Keratinocyte (primary cell): ENCODE data around the gene THRAP3. TPM values are rescaled to one million over a fixed set of nuclear protein-coding genes. Genes with fewer than 3 reads are reported as not detected.
A peak's percentile ranks its signal among the peaks of the same experiment; 100 is the strongest.

Source experiments
- DNase-seq: peaks from one replicate; pipeline ENCODE4 v3.0.0-alpha.2; 2011; ENCODE audit warnings: low read depth, missing footprints, low spot score
- FAIRE-seq: peaks from 2 replicates; lab custom pipeline; 2011; peaks lifted over from hg19 to GRCh38; lab: Jason Lieb, UNC
- H2AFZ ChIP-seq: 2 replicates; pipeline ENCODE4 v1.6.0; 2012; ENCODE audit warnings: low read length, control low read depth, inconsistent platforms; ENCODE audit not compliant: control insufficient read depth
- H3K27ac ChIP-seq: 2 replicates; pipeline ENCODE4 v1.5.1; 2011; ENCODE audit warnings: low read length; ENCODE audit not compliant: control insufficient read depth, insufficient read depth
- H3K27me3 ChIP-seq: 3 replicates; pipeline ENCODE4 v1.6.0; 2011; ENCODE audit warnings: low read length; ENCODE audit not compliant: control insufficient read depth, insufficient read depth; ENCODE audit errors: extremely low read depth
- H3K36me3 ChIP-seq, 2 experiments: 2 replicates in 1 of 2; 3 replicates in 1 of 2; pipeline ENCODE4 v1.5.1; 2011; ENCODE audit warnings: low read length in 2 of 2, mild to moderate bottlenecking in 1 of 2; ENCODE audit not compliant: control insufficient read depth in 2 of 2, insufficient read depth in 2 of 2; ENCODE audit errors: extremely low read depth in 1 of 2
- H3K4me1 ChIP-seq: 3 replicates; pipeline ENCODE4 v1.5.1; 2011; ENCODE audit warnings: low read length; ENCODE audit not compliant: control insufficient read depth, insufficient read depth; ENCODE audit errors: extremely low read depth
- H3K4me2 ChIP-seq: 3 replicates; pipeline ENCODE4 v1.6.0; 2011; ENCODE audit warnings: low read depth, low read length; ENCODE audit not compliant: control insufficient read depth, insufficient read depth; ENCODE audit errors: extremely low read depth
- H3K4me3 ChIP-seq, 3 experiments: fragments of 200-600 bp in 1 of 3; sonication (generic) in 1 of 3; 2 replicates in 2 of 3; 3 replicates in 1 of 3; pipeline ENCODE4 v1.5.1; 2011 to 2016; ENCODE audit warnings: low read length in 3 of 3, mild to moderate bottlenecking in 3 of 3, control low read depth in 2 of 3, inconsistent platforms in 1 of 3, low read depth in 1 of 3, mixed read lengths in 1 of 3, mixed run types in 1 of 3, moderate library complexity in 1 of 3; ENCODE audit not compliant: control insufficient read depth in 2 of 3, insufficient read depth in 2 of 3; ENCODE audit errors: extremely low read depth in 1 of 3
- H3K79me2 ChIP-seq: 2 replicates; pipeline ENCODE4 v1.6.0; 2012; ENCODE audit warnings: low read length; ENCODE audit not compliant: control insufficient read depth, insufficient read depth
- H3K9ac ChIP-seq: 3 replicates; pipeline ENCODE4 v1.6.0; 2011; ENCODE audit warnings: low read length; ENCODE audit not compliant: control insufficient read depth, insufficient read depth; ENCODE audit errors: extremely low read depth
- H3K9me1 ChIP-seq: 3 replicates; pipeline ENCODE4 v1.6.0; 2011; ENCODE audit warnings: low read length; ENCODE audit not compliant: control insufficient read depth, insufficient read depth; ENCODE audit errors: extremely low read depth
- H3K9me3 ChIP-seq: 2 replicates; pipeline ENCODE4 v1.5.1; 2012; ENCODE audit warnings: low read depth, low read length; ENCODE audit not compliant: control insufficient read depth
- H4K20me1 ChIP-seq: 3 replicates; pipeline ENCODE4 v1.6.0; 2011; ENCODE audit warnings: low read length; ENCODE audit not compliant: control insufficient read depth, insufficient read depth; ENCODE audit errors: extremely low read depth
- CTCF ChIP-seq, 3 experiments: IDR thresholded peaks in 1 of 3; conservative IDR thresholded peaks in 1 of 3; optimal IDR thresholded peaks in 1 of 3; 2 replicates in 2 of 3; 3 replicates in 1 of 3; pipeline versions ENCODE3 to v1.5.1; 2011; ENCODE audit warnings: low read length in 3 of 3, mild to moderate bottlenecking in 3 of 3, moderate library complexity in 2 of 3, control low read depth in 1 of 3, inconsistent platforms in 1 of 3; ENCODE audit not compliant: insufficient read depth in 2 of 3; ENCODE audit errors: extremely low read depth in 1 of 3
- EZH2 ChIP-seq: IDR thresholded peaks from one replicate; pipeline ENCODE4 v1.6.1; 2012; ENCODE audit warnings: inconsistent platforms, mild to moderate bottlenecking, low read length, moderate library complexity
- dilution Hi-C: fragments of 300-500 bp; cut with MboI; formaldehyde crosslinking; loops from one replicate; pipeline ENCODE4 v1.7.0; 2020; ENCODE audit warnings: low sequenced_read_pairs; ENCODE audit not compliant: extremely low pct_ligation_motif_present
- polyA plus RNA-seq, 5 experiments: library from polyadenylated mRNA; depleted of rRNA in 3 of 5; stranded (reverse) in 3 of 5; stranded (forward) in 1 of 5; unstranded in 1 of 5; fragments of >200 nt; gene quantifications; 1 replicate in 1 of 5; 2 replicates in 3 of 5; 3 replicates in 1 of 5; pipeline versions ENCODE4 v1.2.1 to v1.2.3, GENCODE V29; 2011 to 2012; ENCODE audit warnings: missing spikeins in 2 of 5, low read depth in 1 of 5, low replicate concordance in 1 of 5

THRAP3 gene
- polyA plus RNA-seq, 1 donor (not counting 4 experiments of a cell fraction or from before 2014, with no cell fraction given): 79.6 TPM

DNA sequence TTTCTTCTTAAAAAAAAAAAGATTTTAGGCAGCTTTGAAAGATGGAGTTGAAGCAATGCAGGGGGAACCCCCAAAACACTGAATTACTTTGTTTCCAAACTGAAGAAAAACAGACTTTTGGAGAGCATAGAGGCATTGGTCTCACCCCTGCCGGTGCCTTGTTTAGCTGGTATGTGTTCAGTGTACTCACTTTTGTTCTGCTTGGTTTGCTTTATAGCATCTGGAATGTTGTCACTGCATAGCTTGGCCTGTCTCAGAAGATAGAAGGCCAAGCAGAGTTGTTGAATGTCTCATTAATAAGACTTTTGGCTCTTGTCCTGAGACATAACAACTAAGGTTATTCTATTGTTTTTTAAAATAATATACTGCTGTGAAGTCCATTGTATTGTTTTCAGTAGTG is 6.9 kb downstream of the THRAP3 start:
- no peaks in the 10 kb centered on the region for H3K9me3 ChIP-seq
- no peaks in the 10 kb centered on the region for H3K9me1 ChIP-seq
- dilution Hi-C loops: no loop called here
- peaks cover 4 to 13% of the 10 kb centered on the region in 2 experiments for H3K36me3 ChIP-seq
- no peaks in the 10 kb centered on the region for H3K27me3 ChIP-seq
- peaks cover 20% of the 10 kb centered on the region for H4K20me1 ChIP-seq
- peaks cover 6% of the 10 kb centered on the region for H3K4me1 ChIP-seq
- TF ChIP-seq CTCF (optimal IDR thresholded peaks at IDR 0.05 in 1 of 3, IDR thresholded peaks at IDR 0.05 in 1 of 3, conservative IDR thresholded peaks at IDR 0.05 in 1 of 3; ENCODE audit: extremely low read depth in 1 of 3, insufficient read depth in 2 of 3, low read length in 3 of 3) (no peak), EZH2 (no peak)
- no peak overlapping the region for H2AFZ ChIP-seq
- no peak overlapping the region for H3K4me3 ChIP-seq
- peaks cover 100% of the 10 kb centered on the region for H3K79me2 ChIP-seq
- DNase-seq: no peak
- H3K27ac ChIP-seq: no peak overlapping the region
- no peak overlapping the region for H3K9ac ChIP-seq
- H3K4me2 ChIP-seq: no peak overlapping the region
- peak; percentile 29 for FAIRE-seq

DNA sequence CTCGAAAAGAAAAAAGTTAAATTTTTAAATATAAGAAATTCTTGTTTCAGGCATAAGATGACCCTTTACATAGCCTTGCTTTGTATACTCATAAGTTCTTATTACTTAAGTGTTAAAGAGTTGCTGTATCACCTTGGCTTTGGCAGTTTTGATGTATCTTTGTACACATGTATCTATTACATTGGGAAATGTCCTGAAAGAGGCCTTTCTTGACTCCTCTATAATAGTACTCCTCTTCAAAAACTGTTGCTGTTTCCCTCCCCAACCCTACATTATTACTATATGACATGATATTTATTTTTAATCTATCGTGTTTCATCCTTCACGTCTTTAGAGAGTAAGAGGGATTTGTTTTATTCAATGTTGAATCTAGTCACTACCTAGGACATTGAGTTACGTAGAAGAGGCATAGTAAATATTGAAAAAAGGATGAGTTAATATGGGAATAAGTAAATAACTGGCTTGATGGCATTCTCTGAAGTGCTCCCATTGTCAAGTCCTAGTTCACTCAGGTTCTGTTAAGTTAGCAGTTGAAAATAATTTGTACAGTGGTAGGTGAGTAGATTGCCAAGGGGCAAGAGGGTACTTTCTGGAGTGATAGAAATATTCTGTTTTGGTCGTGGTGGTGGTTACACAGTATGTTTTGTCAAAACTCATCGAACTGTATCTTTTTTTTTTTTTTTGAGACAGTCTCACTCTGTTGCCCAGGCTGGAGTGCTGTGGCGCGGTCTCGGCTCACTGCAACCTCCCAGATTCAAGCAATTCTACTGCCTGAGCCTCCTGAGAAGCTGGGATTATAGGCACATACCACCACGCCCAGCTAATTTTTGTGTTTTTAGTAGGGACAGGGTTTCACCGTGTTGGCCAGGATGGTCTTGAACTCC is 8.2 kb downstream of the THRAP3 start:
- Histone ChIP-seq H3K9ac (no peak overlapping the region), H3K4me1 (no peaks in the 10 kb centered on the region), H4K20me1 (peaks cover 18% of the 10 kb centered on the region), H3K36me3 (peaks cover 3 to 15% of the 10 kb centered on the region in 2 experiments), H3K27me3 (no peaks in the 10 kb centered on the region), H3K79me2 (peaks cover 100% of the 10 kb centered on the region), H3K9me3 (no peaks in the 10 kb centered on the region), H3K27ac (no peak overlapping the region), H3K4me2 (no peak overlapping the region), H3K4me3 (no peak overlapping the region), H2AFZ (no peak overlapping the region), H3K9me1 (no peaks in the 10 kb centered on the region)
- FAIRE-seq (no peak), DNase-seq (no peak)
- TF ChIP-seq CTCF (optimal IDR thresholded peaks at IDR 0.05 in 1 of 3, IDR thresholded peaks at IDR 0.05 in 1 of 3, conservative IDR thresholded peaks at IDR 0.05 in 1 of 3; ENCODE audit: extremely low read depth in 1 of 3, insufficient read depth in 2 of 3, low read length in 3 of 3): no peak
- TF ChIP-seq EZH2: no peak
- dilution Hi-C loops: no loop called here
